ENCODE data around the gene ENGASE.

- no peak for TF ChIP-seq CTCF (conservative IDR thresholded peaks at IDR 0.05 in 1 of 2, IDR thresholded peaks at IDR 0.05 in 1 of 2; ENCODE audit: low read depth in 1 of 2, low read length in 2 of 2)
- no peak for TF ChIP-seq EZH2 (IDR thresholded peaks at IDR 0.05; ENCODE audit: low read length, missing control alignments)
These were observed 24.1 kb upstream of the ENGASE start for GRCh38 chr17:79050551-79050950.
